ENCODE data around the gene RESF1.

The RESF1 gene

DNA sequence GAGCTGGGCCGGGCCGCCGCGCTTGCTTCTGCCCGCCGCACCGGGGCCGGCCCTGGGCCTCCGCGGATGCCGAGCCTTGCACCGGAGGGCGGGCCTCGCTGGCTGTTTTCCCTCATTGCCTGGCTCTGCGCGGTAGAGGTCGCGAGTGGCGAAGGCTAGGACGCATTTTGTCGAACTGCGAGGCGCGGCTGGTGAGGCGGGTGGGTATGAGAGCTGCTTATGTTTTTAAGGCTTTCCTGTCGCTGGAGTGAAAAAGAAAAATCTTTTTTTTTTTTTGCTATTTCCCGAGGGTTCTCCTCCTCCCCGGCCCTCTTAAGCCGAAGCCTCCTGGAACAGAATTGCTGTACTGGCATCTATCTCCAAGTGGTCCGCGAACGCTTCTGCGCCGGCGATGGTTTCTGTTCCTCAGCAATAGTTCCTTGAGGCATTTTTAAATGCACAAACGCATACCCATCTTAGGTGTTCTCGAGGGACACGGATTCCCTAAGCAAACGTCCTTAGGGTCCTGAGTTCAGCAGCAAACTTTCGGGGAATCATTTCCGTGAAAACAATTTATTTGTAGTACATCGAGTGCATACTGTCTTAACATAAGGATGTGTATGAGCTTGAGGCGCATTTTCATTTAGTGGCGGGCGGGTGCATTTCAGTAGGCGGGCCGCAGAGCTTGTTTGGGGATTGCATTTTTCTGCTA, 631 bp downstream of the RESF1 start:
- DNase-seq: peak; percentile 69 to 73

DNA sequence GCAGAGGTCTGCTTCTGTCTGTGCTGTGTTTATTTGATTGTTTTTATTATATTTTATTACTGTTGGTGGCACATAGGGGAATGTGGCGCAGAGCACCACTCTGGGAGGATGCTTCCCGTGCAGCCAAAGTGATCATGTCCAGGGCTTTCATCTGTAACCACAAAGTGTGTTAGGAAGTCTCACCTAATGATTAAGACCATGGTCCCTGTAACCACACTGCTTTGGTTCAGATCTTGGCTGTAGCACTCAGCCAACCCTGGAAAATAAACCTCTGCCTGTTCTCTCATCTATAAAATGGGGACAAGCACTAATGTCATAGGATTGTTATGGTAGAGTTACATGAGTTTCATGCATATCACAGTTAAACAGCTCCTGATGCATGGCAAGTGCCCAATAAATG, 1.9 kb downstream of the RESF1 start:
- no peak for DNase-seq

DNA sequence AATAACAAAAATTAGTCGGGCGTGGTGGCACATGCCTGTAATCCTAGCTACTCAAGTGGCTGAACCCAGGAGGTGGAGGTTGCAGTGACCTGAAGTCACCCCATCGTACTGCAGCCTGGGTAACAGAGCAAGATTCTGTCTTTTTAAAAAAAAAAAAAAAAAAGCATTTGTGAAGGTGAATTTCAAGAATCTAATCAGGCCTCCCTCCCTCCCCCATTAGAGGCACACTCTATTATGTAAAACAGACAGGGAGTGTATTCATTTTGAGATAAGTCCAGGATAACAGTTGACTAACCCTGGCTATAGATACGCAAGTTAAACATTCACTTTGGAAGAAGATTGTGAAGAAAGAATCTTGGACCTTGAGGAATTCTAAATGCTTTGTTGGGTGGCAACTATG, 2.9 kb downstream of the RESF1 start:
- no peak for DNase-seq

DNA sequence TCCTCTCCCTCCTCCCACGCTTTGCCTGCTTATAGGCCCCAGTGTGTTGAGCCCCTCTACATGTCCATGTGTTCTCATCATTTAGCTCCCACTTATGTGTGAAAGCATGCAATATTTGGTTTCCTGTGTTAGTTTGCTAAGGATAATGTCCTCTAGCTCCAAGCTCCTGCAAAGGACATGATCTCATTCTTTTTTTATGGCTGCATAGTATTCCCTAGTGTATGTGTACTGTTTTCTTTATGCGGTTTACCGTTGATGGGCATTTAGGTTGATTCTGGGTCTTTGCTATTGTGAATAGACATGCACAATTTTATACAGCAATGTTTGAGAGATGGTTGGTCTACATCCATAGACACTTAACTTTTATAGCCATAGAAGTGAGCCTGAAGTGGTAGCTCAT, 5.1 kb downstream of the RESF1 start:
- DNase-seq: no peak

DNA sequence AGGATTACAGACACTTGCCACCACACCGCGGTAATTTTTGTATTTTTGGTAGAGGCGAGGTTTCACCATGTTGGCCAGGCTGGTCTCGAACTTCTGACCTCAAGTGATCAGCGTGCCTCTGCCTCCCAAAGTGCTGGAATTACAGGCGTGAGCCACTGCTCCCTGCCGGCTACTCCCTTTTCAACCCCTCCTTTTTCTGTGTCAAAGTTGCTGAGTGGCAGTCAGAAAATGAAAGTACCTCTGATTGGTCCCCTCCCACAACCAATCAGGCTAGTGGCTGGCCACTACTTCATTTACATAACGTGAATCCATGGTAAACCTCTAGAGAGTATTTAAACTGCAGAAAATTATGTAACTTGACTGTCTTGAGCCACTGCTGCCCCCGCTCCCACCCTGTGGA, 5.9 kb downstream of the RESF1 start:
- peak in 1 of 2 experiments; percentile 49 for DNase-seq

DNA sequence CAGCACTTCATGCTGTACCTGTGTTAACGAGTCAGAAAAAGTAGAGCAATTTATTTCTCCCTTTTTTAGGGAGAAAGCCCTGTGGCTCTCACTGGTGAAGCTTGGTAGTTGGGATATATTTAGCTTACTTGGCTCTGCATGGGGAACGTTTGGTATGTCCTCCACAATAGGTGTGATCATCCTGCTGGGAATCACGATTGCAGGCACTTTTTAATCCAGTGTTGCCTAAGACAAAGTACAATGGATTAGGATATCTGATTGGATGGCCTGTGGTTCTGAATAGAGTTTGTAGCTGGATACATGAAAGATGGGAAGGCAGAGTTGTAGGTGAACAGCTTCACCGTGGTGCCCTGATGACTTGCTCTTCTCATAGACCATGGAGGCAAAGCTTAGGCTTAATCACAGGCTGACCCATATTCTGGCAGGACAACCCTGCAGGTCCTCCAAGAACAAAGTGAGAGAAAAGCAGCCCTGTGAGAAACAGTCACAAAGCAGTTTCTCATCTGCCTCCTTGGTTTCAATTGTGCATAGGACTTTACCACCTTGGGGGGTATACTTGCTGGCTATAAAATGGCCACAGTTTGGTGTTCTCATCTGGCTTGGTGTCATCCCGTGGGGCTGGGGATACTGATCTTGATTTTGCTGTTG, 7.5 kb downstream of the RESF1 start:
- DNase-seq: no peak

DNA sequence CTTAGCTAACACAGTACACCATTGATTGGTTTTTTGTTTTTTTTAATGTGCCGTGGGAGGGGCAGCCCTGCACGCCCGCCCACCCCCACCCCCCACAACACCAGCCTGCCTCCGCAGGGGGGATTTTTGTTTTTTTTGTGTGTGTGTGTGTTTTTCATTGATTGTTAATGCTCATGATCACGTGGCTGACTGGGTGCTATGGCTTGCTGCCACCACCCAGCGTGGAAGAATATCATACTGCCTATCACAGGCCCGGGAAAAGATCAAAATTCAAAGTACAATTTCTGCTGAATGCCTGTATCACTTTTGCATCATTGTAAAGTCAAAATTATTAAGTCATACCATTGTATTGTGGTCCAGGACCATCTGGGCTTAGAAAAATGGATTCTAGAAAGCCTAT, 8.3 kb downstream of the RESF1 start:
- DNase-seq: no peak

DNA sequence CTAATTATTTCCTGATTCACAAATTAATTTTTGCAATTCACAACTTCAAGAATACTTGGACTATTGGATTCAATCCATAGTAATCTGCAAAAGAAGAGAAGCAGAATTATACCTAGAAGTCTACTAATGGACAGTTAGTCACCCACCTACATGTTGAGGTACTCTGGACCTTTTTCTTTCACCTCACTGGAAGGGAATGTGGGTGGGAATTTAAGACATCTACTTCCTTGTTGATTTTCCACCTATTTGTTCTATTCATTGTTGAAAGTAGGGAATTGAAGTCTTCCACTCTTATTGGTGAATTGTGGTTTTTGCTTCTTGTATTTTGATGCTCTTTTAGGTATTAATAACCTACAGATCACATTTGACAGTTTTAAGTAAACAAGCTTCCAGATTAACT, 11.0 kb downstream of the RESF1 start:
- no peak for DNase-seq

DNA sequence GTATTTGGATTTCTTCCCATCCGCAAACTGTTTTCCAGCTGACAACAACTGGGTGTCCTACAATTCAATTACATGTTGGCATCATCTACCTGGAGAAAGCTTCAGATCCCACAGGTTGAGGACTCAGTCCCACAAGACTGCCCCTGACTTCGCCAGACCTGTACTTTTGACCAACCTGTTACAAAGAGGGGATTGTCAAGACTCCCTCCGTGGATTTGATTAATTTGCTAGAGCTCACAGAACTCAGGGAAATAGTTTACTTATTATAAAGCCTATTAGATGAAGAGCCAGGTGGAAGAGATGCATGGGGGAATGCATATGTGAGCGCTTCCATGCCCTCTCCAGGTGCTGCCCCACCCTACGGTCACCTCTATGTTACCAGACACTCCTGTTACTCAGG, 14.6 kb downstream of the RESF1 start:
- no peak for DNase-seq

DNA sequence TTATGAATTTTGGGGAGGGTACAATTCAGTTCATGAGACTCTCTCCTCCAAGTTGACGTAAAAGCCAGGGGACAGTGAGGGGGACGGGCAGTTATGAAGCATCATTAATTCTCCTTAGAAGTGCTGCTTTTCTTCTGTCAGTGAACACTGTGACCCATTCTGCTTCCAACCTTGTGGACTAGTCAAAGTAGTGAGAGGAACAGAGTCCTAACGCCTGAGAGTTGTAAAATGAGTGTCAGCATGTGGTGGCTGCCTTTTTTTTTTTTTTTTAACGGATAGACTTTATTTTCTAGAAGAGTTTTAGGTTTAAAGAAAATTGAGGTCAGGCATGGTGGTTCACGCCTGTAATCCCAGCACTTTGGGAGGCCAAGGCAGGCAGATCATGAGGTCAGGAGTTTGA, 15.5 kb downstream of the RESF1 start:
- no peak for DNase-seq

DNA sequence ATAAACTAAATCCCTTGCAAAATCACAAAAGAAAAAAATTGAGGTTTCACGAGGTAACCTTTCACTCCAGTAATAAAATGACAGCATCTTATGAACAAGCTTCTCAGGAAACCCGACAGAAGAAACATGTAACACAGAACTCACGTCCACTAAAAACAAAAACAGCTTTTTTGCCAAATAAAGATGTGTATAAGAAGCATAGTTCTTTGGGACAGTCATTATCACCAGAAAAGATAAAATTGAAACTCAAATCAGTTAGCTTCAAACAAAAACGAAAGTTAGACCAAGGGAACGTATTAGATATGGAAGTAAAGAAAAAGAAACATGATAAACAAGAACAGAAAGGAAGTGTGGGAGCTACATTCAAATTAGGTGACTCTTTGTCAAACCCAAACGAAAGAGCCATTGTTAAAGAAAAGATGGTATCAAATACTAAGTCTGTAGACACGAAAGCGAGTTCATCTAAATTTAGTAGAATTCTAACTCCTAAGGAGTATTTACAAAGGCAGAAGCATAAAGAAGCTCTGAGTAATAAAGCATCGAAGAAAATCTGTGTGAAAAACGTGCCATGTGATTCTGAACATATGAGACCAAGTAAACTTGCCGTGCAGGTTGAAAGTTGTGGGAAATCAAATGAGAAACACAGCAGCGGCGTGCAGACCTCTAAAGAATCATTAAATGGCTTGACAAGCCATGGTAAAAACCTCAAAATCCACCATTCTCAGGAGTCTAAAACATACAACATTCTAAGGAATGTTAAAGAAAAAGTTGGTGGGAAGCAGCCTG, 25.8 kb downstream of the RESF1 start:
- DNase-seq: no peak

DNA sequence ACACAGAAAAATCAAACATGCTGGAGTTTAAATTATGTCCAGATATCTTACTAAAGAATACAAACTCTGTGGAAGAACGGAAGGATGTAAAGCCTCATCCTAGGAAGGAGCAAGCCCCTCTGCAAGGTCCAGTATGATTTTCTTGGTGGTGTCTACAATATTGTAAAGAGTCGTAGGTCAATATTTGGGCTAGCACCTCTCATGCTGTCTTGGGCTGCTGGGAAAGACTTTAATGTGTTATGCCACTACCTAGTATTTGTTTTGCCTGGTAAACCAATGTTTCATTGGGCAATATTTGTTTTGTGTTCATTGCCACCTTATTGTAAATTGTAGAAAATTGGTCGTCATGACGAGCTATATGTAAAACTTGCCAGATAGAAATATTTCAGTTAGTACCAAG, 26.6 kb downstream of the RESF1 start:
- no peak for DNase-seq

DNA sequence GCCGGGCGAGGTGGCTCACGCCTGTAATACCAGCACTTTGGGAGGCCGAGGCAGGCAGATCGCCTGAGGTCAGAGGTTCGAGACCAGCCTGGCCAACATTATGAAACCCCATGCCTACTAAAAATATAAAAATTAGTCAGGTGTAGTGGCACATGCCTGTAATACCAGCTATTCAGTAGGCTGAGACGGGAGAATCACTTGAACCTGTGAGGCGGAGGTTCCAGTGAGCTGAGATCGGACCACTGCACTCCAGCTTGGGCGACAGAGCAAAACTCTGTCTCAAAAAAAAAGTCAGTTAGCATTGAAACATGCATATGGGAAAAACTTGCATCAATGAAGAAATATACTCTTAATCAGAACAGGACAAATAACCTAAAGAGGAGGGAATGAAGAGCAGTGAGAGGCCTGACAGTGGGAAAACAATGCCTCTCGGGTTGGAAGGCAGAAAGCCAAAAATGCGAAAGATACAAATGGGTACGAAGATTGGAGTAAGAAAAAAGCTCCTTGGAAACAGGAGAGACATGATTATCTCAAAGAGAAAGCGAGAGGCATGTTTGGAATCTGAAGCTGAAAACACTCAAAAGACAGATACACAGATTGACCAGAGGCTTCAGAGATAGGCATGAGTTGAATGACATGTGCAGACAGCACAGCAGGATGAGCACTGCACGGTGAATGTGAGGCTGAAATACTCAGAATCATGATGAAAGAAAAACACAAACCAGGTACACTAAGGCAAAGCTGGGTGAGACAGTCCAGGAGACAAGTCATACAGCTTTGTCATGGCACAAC, 30.6 kb downstream of the RESF1 start:
- no peak for DNase-seq

DNA sequence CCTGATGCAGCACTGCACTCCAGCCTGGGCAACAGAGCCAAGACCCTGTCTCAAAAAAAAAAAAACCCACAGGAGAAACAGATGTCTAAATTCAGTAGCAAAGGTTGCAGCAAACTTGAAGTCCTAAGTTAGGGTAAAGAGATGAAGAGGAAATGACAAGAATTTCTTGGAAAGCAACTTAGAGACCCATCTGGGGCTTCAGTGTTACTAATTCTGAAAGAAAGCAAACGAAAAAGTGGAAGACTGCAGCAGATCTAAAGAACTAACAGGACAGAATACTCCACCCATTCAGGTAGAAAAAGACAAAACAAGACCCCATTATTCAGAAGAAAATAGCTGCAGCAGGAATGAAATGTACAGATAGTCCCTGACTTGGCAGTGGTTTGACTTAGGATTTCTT, 31.9 kb downstream of the RESF1 start:
- DNase-seq: no peak

DNA sequence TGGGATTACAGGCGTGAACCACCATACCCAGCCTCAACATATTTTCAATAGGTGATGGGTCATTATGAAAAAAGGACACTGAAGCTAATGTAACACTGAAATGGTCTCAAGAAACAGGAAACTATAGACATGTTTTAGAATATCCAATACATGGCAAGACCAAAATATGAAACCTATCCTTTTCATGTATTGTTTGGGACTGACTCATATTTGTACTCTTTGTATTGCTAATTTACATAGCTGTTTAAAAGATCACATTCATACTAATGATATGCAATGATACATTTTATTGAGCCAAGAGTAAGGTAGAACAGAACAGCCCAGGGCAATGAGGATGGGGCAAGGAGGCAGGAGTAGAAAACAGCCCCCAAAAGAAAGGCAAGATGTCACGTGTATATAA, 32.6 kb downstream of the RESF1 start:
- no peak for DNase-seq

DNA sequence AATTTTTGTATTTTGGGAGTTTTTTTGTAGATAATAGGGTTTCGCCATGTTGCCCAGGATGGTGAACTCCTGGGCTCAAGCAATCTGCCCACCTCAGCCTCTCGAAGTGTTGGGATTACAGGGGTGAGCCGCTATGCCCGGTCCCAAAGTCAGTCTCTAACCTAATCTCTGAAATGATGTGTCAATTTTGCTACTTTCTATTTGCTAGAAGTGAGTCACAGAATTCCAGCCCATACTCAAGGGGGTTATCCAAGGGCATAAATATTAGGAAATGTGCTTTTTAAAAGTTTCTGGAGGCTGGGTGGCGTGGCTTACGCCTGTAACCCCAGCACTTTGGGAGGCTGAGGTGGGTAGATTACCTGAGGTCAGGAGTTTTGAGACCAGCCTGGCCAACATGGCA, 40.5 kb downstream of the RESF1 start:
- no peak for DNase-seq

DNA sequence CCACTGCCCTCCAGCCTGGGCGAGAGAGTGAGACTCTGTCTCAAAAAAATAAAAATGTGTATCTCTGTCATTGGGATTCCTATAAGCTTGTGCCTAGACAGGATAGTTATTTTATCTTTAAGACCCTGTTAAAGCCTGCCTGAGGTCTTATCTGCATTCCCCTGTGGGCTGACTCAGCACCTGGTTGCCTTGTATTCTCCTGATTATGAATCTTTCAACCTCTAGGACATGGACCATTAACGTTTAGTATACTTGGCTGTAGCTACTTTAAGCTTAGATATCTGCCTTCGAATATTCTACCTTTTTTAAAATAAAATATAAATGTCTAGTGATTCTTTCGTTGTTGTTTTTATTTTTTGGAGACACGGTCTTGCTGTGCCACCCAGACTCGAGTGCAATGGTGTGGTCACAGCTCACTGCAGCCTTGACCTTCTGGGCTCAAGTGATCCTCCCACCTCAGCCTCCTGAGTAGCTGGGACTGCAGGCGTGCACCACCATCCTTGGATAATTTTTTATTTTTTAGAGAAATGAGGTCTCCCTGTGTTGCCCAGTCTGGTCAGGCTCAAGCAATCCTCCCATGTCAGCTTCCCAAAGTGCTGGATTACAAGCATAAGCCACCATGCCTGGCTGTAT, 41.3 kb downstream of the RESF1 start:
- DNase-seq: no peak

DNA sequence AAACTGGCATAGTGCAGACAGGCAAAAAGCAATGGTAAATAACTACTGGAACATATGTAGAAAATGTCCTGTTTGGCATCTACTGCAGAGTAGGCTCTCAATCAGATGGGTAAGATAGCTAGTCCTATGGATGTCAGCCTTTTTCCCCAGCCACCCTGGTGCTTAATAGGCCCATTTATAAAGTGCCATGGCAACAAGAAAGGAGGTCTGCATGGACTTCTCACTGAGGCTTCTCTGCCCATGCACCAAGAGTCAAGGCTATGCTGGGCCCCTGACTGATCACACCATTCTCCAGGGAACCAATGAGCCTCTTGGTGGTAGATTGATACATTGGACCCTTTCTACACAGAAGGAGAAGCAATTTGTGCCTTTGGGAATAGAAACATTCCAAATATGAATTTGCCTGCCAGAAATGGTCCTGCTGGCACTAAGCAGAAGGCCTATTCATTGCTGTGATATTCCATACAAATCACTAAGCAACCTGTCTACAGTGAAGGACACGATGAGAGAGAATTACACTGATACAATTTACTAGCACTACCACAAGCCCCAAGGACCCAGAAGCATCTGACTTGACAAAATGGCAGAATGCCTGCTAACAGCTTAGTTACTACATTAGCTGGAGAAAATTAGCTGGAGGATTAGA, 43.8 kb downstream of the RESF1 start:
- DNase-seq: no peak

DNA sequence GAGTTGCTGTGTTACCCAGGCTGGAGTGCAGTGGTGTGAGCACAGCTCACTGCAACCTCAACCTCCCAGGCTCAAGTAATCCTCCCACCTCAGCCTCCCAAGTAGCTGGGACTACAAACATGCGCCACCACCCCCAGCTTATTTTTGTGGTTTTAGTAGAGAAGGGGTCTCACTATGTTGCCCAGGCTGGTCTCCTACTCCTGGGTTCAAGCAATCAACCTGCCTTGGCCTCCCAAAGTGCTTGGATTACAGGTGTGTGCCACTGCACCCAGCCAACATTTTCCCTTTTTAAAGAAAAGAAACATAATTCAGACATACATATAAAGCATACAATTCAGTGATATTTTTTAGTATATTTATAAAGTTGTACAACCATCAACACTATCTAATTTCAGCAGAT, 44.4 kb downstream of the RESF1 start:
- no peak for DNase-seq

DNA sequence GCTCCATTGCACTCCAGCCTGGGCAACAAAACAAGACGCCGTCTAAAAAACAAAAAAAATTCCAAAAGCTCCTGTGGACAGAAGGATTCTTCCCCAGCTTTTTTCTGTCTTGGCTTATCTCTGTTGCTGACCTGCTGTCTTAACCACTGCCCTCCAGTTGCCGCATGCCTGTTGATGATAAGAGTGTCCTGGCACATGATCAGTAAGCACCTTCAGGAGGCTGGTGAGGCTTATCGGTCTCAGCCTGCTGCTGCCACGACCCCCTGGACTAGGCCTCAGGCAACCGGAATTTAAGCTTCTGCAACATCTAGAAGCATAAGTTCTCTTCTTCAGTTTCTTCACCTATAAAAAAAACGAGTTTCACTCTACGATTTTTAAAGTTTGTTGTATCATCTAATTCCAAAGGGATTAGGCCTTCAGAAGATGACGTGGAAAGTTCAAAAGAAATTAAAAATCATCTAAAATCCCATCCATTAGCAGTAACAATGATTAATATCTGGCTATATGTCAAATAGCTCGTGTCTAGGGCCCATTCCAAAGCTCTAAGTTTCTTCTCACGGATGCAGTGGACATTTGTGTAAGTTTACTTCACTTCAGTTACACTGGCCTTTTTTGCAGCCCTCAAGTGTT, 46.4 kb downstream of the RESF1 start:
- DNase-seq: no peak

All from activated CD4-positive, alpha-beta T cell treated with anti-CD3 and anti-CD28 coated beads, Interleukin-2, amount 50 U/mL, for 48 hours (primary cell).